ENCODE data around the gene F2R.

DNA sequence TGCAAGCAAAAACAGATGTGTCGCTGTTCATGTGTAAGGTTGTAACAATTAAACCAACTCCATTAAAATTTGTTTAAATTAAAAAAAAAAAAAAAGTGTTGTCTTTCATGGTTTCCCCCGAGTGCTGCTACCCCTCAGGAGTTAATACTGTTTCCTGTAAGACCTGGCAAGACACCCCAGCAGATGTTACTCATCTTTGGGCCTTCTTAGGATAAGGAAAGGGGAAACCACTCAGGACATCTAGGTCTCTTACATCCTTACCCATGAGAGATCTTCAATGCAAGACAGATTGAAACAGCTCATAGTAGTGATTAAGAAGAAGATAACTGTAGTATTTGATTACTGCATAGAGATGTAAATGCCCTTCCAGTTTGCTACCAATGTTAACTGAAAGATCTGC, 33.5 kb upstream of the F2R start:
- TF ChIP-seq, protein P1, sequence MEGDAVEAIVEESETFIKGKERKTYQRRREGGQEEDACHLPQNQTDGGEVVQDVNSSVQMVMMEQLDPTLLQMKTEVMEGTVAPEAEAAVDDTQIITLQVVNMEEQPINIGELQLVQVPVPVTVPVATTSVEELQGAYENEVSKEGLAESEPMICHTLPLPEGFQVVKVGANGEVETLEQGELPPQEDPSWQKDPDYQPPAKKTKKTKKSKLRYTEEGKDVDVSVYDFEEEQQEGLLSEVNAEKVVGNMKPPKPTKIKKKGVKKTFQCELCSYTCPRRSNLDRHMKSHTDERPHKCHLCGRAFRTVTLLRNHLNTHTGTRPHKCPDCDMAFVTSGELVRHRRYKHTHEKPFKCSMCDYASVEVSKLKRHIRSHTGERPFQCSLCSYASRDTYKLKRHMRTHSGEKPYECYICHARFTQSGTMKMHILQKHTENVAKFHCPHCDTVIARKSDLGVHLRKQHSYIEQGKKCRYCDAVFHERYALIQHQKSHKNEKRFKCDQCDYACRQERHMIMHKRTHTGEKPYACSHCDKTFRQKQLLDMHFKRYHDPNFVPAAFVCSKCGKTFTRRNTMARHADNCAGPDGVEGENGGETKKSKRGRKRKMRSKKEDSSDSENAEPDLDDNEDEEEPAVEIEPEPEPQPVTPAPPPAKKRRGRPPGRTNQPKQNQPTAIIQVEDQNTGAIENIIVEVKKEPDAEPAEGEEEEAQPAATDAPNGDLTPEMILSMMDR (IDR thresholded peaks at IDR 0.05), result no peak
- TF ChIP-seq POLR2A (IDR thresholded peaks at IDR 0.05), result no peak

All from esophagus squamous epithelium (tissue), 4 donors.